Esophagus squamous epithelium (tissue), 4 donors: Measurements from ENCODE around the gene ARF1.

Experiments
- CTCF ChIP-seq, 6 experiments: fragments of 450-650 bp in 4 of 6; fragments of 200-600 bp in 2 of 6; sonication (generic) in 2 of 6; IDR thresholded peaks; one replicate each; pipeline ENCODE4 v1.5.1; 2016 to 2019; ENCODE audit warnings: antibody characterized with exemption in 6 of 6, mild to moderate bottlenecking in 4 of 6, moderate library complexity in 4 of 6
- POLR2A ChIP-seq, 4 donors: fragments of 450-650 bp; IDR thresholded peaks; one replicate each; pipeline ENCODE4 v1.6.1; 2017; ENCODE audit warnings: antibody characterized with exemption in 4 of 4, mild to moderate bottlenecking in 4 of 4, moderate library complexity in 3 of 4

- TF ChIP-seq CTCF (IDR thresholded peaks at IDR 0.05) (no peak), POLR2A (IDR thresholded peaks at IDR 0.05) (no peak)
Observed at GRCh38 chr1:228098323-228098931, 15.9 kb downstream of the ARF1 start.
